OCI-LY3 (cell line): ENCODE measurements around the gene PPM1M.

Experiments
- H2AFZ ChIP-seq: fragments of 200-600, 300-600 bp; shearing (Covaris generic); 2 replicates; pipeline ENCODE4 v1.6.0; 2014; ENCODE audit warnings: antibody characterized with exemption, low read depth, low read length
- H3K27ac ChIP-seq: fragments of 200-600, 300-600 bp; sonication (generic); 2 replicates; pipeline ENCODE4 v1.5.1; 2014; ENCODE audit warnings: mild to moderate bottlenecking, low read length, moderate library complexity, mixed read lengths
- H3K27me3 ChIP-seq: fragments of 200-600, 300-600 bp; sonication (generic); 2 replicates; pipeline ENCODE4 v1.6.1; 2014; ENCODE audit warnings: low read depth, low read length, mixed read lengths
- H3K36me3 ChIP-seq: fragments of 200-600, 300-600 bp; sonication (generic); replicated peaks from 2 replicates; pipeline ENCODE3; 2014; ENCODE audit warnings: low read depth, low read length, mixed read lengths
- H3K4me1 ChIP-seq: fragments of 300-600, 200-600 bp; sonication (generic); 2 replicates; pipeline ENCODE4 v1.6.1; 2014; ENCODE audit warnings: low read length, mixed read lengths
- H3K4me2 ChIP-seq: fragments of 200-600, 300-600 bp; sonication (generic); 2 replicates; pipeline ENCODE4 v1.6.1; 2014; ENCODE audit warnings: low read length, mixed read lengths
- H3K4me3 ChIP-seq: fragments of 300-600, 200-600 bp; sonication (generic); 2 replicates; pipeline ENCODE4 v1.5.1; 2014; ENCODE audit warnings: antibody characterized with exemption, mild to moderate bottlenecking, low read length, moderate library complexity
- H3K79me2 ChIP-seq: fragments of 300-600, 200-600 bp; shearing (Covaris generic); 2 replicates; pipeline ENCODE4 v1.6.1; 2014; ENCODE audit warnings: mild to moderate bottlenecking, low read length, mixed read lengths
- H3K9ac ChIP-seq: fragments of 300-600, 200-600 bp; shearing (Covaris generic); 2 replicates; pipeline ENCODE4 v1.6.0; 2014; ENCODE audit warnings: mild to moderate bottlenecking, low read length, moderate library complexity
- H3K9me3 ChIP-seq: fragments of 200-600, 300-600 bp; shearing (Covaris generic); 2 replicates; pipeline ENCODE4 v1.6.1; 2014; ENCODE audit warnings: low read length, mixed read lengths; ENCODE audit not compliant: insufficient read depth
- H4K20me1 ChIP-seq: fragments of 200-600, 300-600 bp; sonication (generic); 2 replicates; pipeline ENCODE4 v1.6.1; 2016; ENCODE audit warnings: low read length, mixed read lengths; ENCODE audit not compliant: insufficient read depth
- EZH2phosphoT487 ChIP-seq: fragments of 200-600 bp; shearing (Covaris generic); IDR thresholded peaks from 2 replicates; pipeline ENCODE4 v1.6.1; 2018; ENCODE audit warnings: antibody characterized with exemption, mixed run types, low read depth
- TF ChIP-seq, protein P1 (sequence below): fragments of 200-600, 300-600 bp; sonication (generic); IDR thresholded peaks from 2 replicates; pipeline ENCODE4 v1.5.1; 2014; ENCODE audit warnings: antibody characterized with exemption, low read length, low read depth

The PPM1M gene

DNA sequence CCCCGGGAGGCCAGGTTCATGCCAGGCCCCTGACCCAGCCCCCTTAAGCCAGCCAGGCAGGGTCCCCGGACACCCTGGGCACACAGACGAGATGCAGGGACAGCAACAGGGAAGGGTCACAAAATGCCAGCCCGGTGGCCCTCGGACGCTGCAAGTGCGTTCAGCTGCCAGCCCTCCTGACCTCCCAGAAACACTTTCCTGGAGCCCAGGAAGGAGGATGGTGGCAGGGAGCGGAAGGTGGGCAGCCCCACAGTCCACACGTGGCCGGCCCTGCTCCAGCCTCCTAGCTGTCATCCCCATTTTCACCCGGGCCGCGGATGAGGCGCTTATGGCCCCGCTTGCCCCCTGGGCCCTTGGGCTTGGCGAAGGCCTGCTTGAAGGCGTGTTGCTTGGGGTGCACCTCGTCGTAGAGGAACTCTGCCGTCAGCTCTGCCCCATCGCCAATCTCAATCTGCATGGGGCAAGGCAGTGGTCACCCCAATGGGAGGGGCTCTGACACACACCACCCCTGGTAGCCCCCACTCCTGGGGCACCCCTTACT lies 16.7 kb upstream of the PPM1M start:
- Histone ChIP-seq H3K27ac (no peak overlapping the region), H3K4me3 (no peak overlapping the region), H3K36me3 (peaks cover 7% of the 10 kb centered on the region), H3K4me1 (peaks cover 24% of the 10 kb centered on the region), H3K9ac (no peak overlapping the region), H3K27me3 (no peaks in the 10 kb centered on the region), H3K9me3 (no peaks in the 10 kb centered on the region), H2AFZ (no peak overlapping the region), H3K79me2 (peaks cover 16% of the 10 kb centered on the region), H3K4me2 (no peak overlapping the region), H4K20me1 (peaks cover 2% of the 10 kb centered on the region; the same call in 1 of the 2 replicates)
- TF ChIP-seq, protein P1, sequence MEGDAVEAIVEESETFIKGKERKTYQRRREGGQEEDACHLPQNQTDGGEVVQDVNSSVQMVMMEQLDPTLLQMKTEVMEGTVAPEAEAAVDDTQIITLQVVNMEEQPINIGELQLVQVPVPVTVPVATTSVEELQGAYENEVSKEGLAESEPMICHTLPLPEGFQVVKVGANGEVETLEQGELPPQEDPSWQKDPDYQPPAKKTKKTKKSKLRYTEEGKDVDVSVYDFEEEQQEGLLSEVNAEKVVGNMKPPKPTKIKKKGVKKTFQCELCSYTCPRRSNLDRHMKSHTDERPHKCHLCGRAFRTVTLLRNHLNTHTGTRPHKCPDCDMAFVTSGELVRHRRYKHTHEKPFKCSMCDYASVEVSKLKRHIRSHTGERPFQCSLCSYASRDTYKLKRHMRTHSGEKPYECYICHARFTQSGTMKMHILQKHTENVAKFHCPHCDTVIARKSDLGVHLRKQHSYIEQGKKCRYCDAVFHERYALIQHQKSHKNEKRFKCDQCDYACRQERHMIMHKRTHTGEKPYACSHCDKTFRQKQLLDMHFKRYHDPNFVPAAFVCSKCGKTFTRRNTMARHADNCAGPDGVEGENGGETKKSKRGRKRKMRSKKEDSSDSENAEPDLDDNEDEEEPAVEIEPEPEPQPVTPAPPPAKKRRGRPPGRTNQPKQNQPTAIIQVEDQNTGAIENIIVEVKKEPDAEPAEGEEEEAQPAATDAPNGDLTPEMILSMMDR = no peak
- TF ChIP-seq EZH2phosphoT487 = no peak

DNA sequence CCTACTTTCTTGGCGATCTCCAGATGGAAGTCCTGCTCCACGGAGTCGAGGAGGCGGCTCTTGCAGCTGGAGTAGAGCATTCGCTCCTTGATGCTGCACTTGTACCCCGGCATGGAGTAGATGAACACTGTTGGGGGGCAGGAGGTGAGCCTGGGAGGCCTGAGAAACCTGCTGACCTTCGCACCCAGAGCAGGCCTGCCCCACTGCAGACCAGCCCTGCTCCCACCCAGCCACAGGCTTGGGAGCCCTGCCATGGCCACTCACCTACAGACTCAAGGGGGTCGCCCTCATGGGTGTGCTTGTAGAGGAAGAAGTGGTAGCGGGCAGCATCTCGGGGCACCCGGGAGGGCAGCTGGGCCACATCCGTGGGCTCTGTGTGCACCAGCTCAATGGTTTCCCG lies 15.9 kb upstream of the PPM1M start:
- Histone ChIP-seq H3K27ac (no peak overlapping the region), H3K4me2 (no peak overlapping the region), H4K20me1 (no peaks in the 10 kb centered on the region), H3K9me3 (no peaks in the 10 kb centered on the region), H3K27me3 (no peaks in the 10 kb centered on the region), H2AFZ (no peak overlapping the region), H3K79me2 (peaks cover 8% of the 10 kb centered on the region), H3K36me3 (peaks cover 5% of the 10 kb centered on the region), H3K4me3 (no peak overlapping the region), H3K4me1 (peaks cover 16% of the 10 kb centered on the region), H3K9ac (no peak overlapping the region)
- TF ChIP-seq, protein P1 = no peak
- TF ChIP-seq EZH2phosphoT487 = no peak

DNA sequence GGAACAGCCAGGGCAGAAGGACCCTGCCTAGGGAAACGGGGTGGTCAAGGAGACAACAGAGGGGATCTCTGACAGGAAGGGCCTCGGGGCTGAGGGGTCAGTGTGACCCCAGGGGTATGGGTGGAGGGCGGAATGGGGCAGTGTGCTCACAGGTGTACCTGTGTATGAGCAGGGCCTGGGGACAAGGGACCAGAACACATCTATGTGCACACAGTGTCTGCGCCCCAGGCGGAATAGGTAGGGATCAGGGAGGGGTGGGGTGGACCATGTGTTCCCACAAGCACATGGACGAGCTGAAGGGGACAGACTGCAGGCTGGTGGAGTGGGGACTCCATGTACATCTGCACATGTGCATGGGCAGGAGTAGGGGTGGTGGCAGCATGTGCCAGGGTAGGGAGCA lies 15.1 kb upstream of the PPM1M start:
- H3K27me3 ChIP-seq = no peaks in the 10 kb centered on the region
- no peak overlapping the region for H3K9ac ChIP-seq
- H3K4me2 ChIP-seq = no peak overlapping the region
- TF ChIP-seq EZH2phosphoT487 = no peak
- TF ChIP-seq, protein P1 = no peak
- H2AFZ ChIP-seq = no peak overlapping the region
- H4K20me1 ChIP-seq = no peaks in the 10 kb centered on the region
- no peak overlapping the region for H3K27ac ChIP-seq
- peaks cover 15% of the 10 kb centered on the region for H3K4me1 ChIP-seq
- H3K36me3 ChIP-seq = peaks cover 5% of the 10 kb centered on the region
- H3K4me3 ChIP-seq = no peak overlapping the region
- H3K9me3 ChIP-seq = no peaks in the 10 kb centered on the region
- H3K79me2 ChIP-seq = no peaks in the 10 kb centered on the region

DNA sequence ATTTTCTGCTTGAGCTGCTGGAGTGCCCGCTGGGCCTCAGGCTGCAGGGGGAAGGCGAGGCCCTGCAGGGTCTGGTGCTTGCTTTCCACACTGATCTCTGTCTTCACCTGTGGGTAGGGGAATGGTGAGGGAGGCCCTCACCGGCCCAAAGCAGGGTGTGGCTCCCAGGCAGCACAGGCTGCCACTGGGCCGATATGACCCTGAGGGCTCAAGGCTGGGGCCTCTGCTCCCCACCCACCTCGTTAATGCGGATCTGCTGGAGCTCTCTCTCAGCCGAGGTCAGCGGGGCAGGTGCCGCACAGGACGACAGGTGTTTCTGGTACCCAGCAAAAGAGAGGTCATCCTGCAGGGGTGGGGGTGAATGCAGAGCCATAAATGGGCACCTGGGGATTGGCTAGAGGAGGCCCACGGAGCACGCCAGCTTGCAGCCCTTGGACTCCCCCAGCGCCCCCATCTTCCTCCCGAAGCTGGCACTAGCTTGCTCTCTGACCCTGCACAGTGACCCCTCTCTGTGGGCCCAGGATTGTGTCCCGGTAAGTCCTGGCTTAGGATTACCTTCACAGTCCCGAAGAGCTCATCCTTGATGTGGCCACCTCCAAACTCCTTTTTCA lies 14.6 kb upstream of the PPM1M start:
- Histone ChIP-seq H3K4me2 (no peak overlapping the region; the same call in 1 of the 2 replicates), H3K9me3 (no peaks in the 10 kb centered on the region), H3K4me3 (no peak overlapping the region), H3K79me2 (no peaks in the 10 kb centered on the region), H3K27ac (no peak overlapping the region), H3K27me3 (no peaks in the 10 kb centered on the region), H3K4me1 (peaks cover 11% of the 10 kb centered on the region), H3K36me3 (peaks cover 5% of the 10 kb centered on the region), H2AFZ (no peak overlapping the region), H3K9ac (no peak overlapping the region), H4K20me1 (no peaks in the 10 kb centered on the region)
- TF ChIP-seq, protein P1 = no peak
- no peak for TF ChIP-seq EZH2phosphoT487
